Spleen (tissue), 11 donors: ENCODE results near the gene DLEC1. TPM values are rescaled to one million over a fixed set of nuclear protein-coding genes. Genes with fewer than 3 reads are reported as not detected.

Source experiments
- DNase-seq: peaks from one replicate; pipeline ENCODE4 v3.0.0-alpha.2; 2020
- H3K27ac ChIP-seq, 8 donors: fragments of 200-600 bp; sonication (generic) in 7 of 8; 1 replicate in 4 of 8; 2 replicates in 4 of 8; pipeline versions ENCODE4 v1.5.0 to v1.8.0; 2016 to 2021; ENCODE audit warnings: inconsistent platforms in 4 of 8, mild to moderate bottlenecking in 4 of 8, moderate library complexity in 1 of 8
- H3K27me3 ChIP-seq, 7 donors: fragments of 200-600 bp; sonication (generic) in 6 of 7; replicated peaks in 1 of 7; 1 replicate in 4 of 7; 2 replicates in 3 of 7; pipeline versions ENCODE4 v1.5.0 to v1.8.0; 2016 to 2021; ENCODE audit warnings: inconsistent platforms in 3 of 7, mild to moderate bottlenecking in 1 of 7
- H3K36me3 ChIP-seq, 6 donors: fragments of 200-600 bp; sonication (generic) in 5 of 6; 1 replicate in 4 of 6; 2 replicates in 2 of 6; pipeline versions ENCODE4 v1.5.0 to v1.8.0; 2016 to 2021; ENCODE audit warnings: inconsistent platforms in 2 of 6
- H3K4me1 ChIP-seq, 6 donors: fragments of 200-600 bp; sonication (generic) in 5 of 6; 1 replicate in 3 of 6; 2 replicates in 3 of 6; pipeline versions ENCODE4 v1.5.0 to v1.8.0; 2016 to 2021; ENCODE audit warnings: inconsistent platforms in 3 of 6
- H3K4me3 ChIP-seq, 8 donors: fragments of 200-600 bp; sonication (generic) in 7 of 8; 1 replicate in 4 of 8; 2 replicates in 4 of 8; pipeline versions ENCODE4 v1.5.0 to v1.8.0; 2016 to 2021; ENCODE audit warnings: inconsistent platforms in 4 of 8, mild to moderate bottlenecking in 4 of 8, moderate library complexity in 2 of 8
- H3K9me3 ChIP-seq, 8 donors: fragments of 200-600 bp; sonication (generic) in 7 of 8; 1 replicate in 4 of 8; 2 replicates in 4 of 8; pipeline versions ENCODE4 v1.5.0 to v1.8.0; 2016 to 2021; ENCODE audit warnings: inconsistent platforms in 4 of 8
- CTCF ChIP-seq, 11 experiments: fragments of 200-600 bp in 7 of 11; fragments of 450-650 bp in 4 of 11; sonication (generic) in 4 of 11; IDR thresholded peaks in 8 of 11; conservative IDR thresholded peaks in 3 of 11; 1 replicate in 7 of 11; 2 replicates in 4 of 11; pipeline versions ENCODE4 v1.4.0 to v1.8.0; 2016 to 2021; ENCODE audit warnings: antibody characterized with exemption in 11 of 11, inconsistent platforms in 4 of 11, mild to moderate bottlenecking in 1 of 11
- POLR2A ChIP-seq, 3 donors: fragments of 450-650 bp; IDR thresholded peaks; one replicate each; pipeline ENCODE4 v1.5.1; 2017; ENCODE audit warnings: antibody characterized with exemption in 3 of 3, mild to moderate bottlenecking in 1 of 3
- POLR2AphosphoS5 ChIP-seq, 3 donors: sonication (generic); formaldehyde crosslinking; IDR thresholded peaks; one replicate each; pipeline ENCODE4 v1.5.1; 2017; ENCODE audit warnings: antibody characterized with exemption in 3 of 3
- WGBS, 5 donors: extraction: QIAGEN DNeasy Blood & Tissue Kit in 3 of 5; methylation state at CpG; one replicate each; pipeline versions ENCODE4 v1.1.5 to v1.1.7; 2013 to 2018; 5-methylcytosine and 5-hydroxymethylcytosine counted together
- intact Hi-C: fragments of 100-400 bp; cut with DNase I; formaldehyde crosslinking; loops from one replicate; pipeline ENCODE4 v1.15.0; 2023; ENCODE audit warnings: low total_unique reads
- polyA plus RNA-seq, 3 donors: library from polyadenylated mRNA; stranded (reverse); fragments of 200-250 nt; gene quantifications; one replicate each; pipeline ENCODE4 v1.2.1, GENCODE V29; 2013
- small RNA-seq, 4 donors: library from RNA; depleted of rRNA; stranded (forward); fragments of <200 nt; gene quantifications; one replicate each; pipeline ENCODE3, GENCODE V24; 2016
- total RNA-seq, 7 donors: library from RNA; depleted of rRNA in 3 of 7; stranded (reverse); fragments of >200 nt in 3 of 7; fragmentation: NEBNext Ultra II Directional in 4 of 7; extraction: Animal tissue kit (Norgen Biotek cat#: 25700) in 4 of 7; gene quantifications; one replicate each; pipeline versions ENCODE4 v1.1.0 to v1.2.1, GENCODE V29; 2016 to 2021
- donor health status: healthy with polysubstance abuse.
- donor health status: DM: no; HTN: no; CAD: no; lungs with moderate emphysema.
- donor health status: DM: no; HTN: no; CAD: no.
- donor health status: Bipolar disorder and iron deficiency.
- donor health status: healthy.
- donor health status: DM: no; HTN: no; CAD: no.
- donor health status: DM: yes; HTN: yes; CAD: no.

DLEC1 gene
- total and polyA plus RNA-seq, 10 donors = 0.36 to 2.3 (median 0.88) TPM

- WGBS, 5 donors = 52 to 66% (median 60%) methylated on average over 1 of the region's 1 CpG
- Histone ChIP-seq H3K4me3 (no peak overlapping the region), H3K36me3 (no peaks in the 10 kb centered on the region), H3K9me3 (no peaks in the 10 kb centered on the region), H3K27ac (no peak overlapping the region), H3K27me3 (no peaks in the 10 kb centered on the region), H3K4me1 (peaks cover 16 to 87% (median 58%) of the 10 kb centered on the region in 6 donors)
- no peak for DNase-seq
- intact Hi-C loops = no loop called here
- no peak for TF ChIP-seq CTCF (IDR thresholded peaks at IDR 0.05 in 8 of 11, conservative IDR thresholded peaks at IDR 0.05 in 3 of 11)
- no peak for TF ChIP-seq POLR2A (IDR thresholded peaks at IDR 0.05)
- no peak for TF ChIP-seq POLR2AphosphoS5 (IDR thresholded peaks at IDR 0.05)
Observed at GRCh38 chr3:38169027-38169317, 130.0 kb downstream of the DLEC1 start.

- 89 to 96% (median 96%) methylated on average over 4 of the region's 4 CpGs for WGBS, 5 donors
- Histone ChIP-seq H3K27ac (no peak overlapping the region), H3K4me3 (no peak overlapping the region), H3K4me1 (peaks cover 16 to 96% (median 60%) of the 10 kb centered on the region in 6 donors), H3K9me3 (no peaks in the 10 kb centered on the region), H3K27me3 (no peaks in the 10 kb centered on the region), H3K36me3 (no peaks in the 10 kb centered on the region)
- TF ChIP-seq POLR2AphosphoS5 (IDR thresholded peaks at IDR 0.05) (no peak), POLR2A (IDR thresholded peaks at IDR 0.05) (no peak), CTCF (IDR thresholded peaks at IDR 0.05 in 8 of 11, conservative IDR thresholded peaks at IDR 0.05 in 3 of 11) (no peak)
- no peak for DNase-seq
- intact Hi-C loops = no loop called here
Observed at GRCh38 chr3:38170722-38171121, 131.7 kb downstream of the DLEC1 start.

- no peaks in the 10 kb centered on the region for H3K36me3 ChIP-seq
- H3K4me1 ChIP-seq = peaks cover 10 to 95% (median 54%) of the 10 kb centered on the region in 6 donors
- H3K27ac ChIP-seq = no peak overlapping the region
- intact Hi-C loops = no loop called here
- no peak overlapping the region for H3K4me3 ChIP-seq
- H3K9me3 ChIP-seq = no peaks in the 10 kb centered on the region
- DNase-seq = no peak
- no peaks in the 10 kb centered on the region for H3K27me3 ChIP-seq
- 83 to 92% (median 86%) methylated on average over 2 of the region's 2 CpGs for WGBS, 5 donors
- TF ChIP-seq POLR2AphosphoS5 (IDR thresholded peaks at IDR 0.05) (no peak), POLR2A (IDR thresholded peaks at IDR 0.05) (no peak), CTCF (IDR thresholded peaks at IDR 0.05 in 8 of 11, conservative IDR thresholded peaks at IDR 0.05 in 3 of 11) (no peak)
Observed at GRCh38 chr3:38171622-38172021, 132.6 kb downstream of the DLEC1 start.

Small RNAs within 50 kb of the gene (small RNA-seq; reads per million reads assigned to genes)
- gene RF00019 = 0 reads per million in 4 donors

Other genes starting within 250 kb of the DLEC1 start
- gene CTDSPL, start 177.3 kb upstream of the DLEC1 start, total RNA-seq = 10 to 100 TPM; 20.8 to 46.0 (median 31.8) TPM
- 1 to 10 TPM; 3.9 to 8.7 (median 4.6) TPM for gene CTDSPL, start 177.3 kb upstream of the DLEC1 start, polyA plus RNA-seq
- 10 to 100 TPM; 14.4 to 23.4 (median 16.1) TPM for gene VILL, start 48.4 kb upstream of the DLEC1 start, total RNA-seq
- 10 to 100 TPM; 19.2 to 21.5 (median 20.1) TPM for gene VILL, start 48.4 kb upstream of the DLEC1 start, polyA plus RNA-seq
- 10 to 100 TPM; 16.3 to 24.0 (median 20.8) TPM for gene PLCD1, start 9.6 kb upstream of the DLEC1 start, total RNA-seq
- gene PLCD1, start 9.6 kb upstream of the DLEC1 start, polyA plus RNA-seq = 10 to 100 TPM; 11.8 to 13.3 (median 12.7) TPM
- gene ACAA1, start 97.9 kb downstream of the DLEC1 start, total RNA-seq = 100 to 1,000 TPM in 2 of 7 donors, 10 to 100 TPM in 5; 77.5 to 120 (median 88.0) TPM
- 10 to 100 TPM; 68.4 to 79.3 (median 73.9) TPM for gene ACAA1, start 97.9 kb downstream of the DLEC1 start, polyA plus RNA-seq
- 100 to 1,000 TPM in 2 of 7 donors, 10 to 100 TPM in 5; 69.8 to 146 (median 90.9) TPM for gene MYD88, start 99.5 kb downstream of the DLEC1 start, total RNA-seq
- 10 to 100 TPM; 38.8 to 53.3 (median 41.1) TPM for gene MYD88, start 99.5 kb downstream of the DLEC1 start, polyA plus RNA-seq
- gene OXSR1, start 126.3 kb downstream of the DLEC1 start, total RNA-seq = 10 to 100 TPM; 28.6 to 45.0 (median 33.4) TPM
- 10 to 100 TPM in 1 of 3 donors, 1 to 10 TPM in 2; 9.3 to 12.4 (median 9.7) TPM for gene OXSR1, start 126.3 kb downstream of the DLEC1 start, polyA plus RNA-seq
- gene SLC22A13, start 226.6 kb downstream of the DLEC1 start, total RNA-seq = 1 to 10 TPM in 1 of 7 donors, under 1 TPM in 6; 0.30 to 1.6 (median 0.52) TPM
- gene SLC22A13, start 226.6 kb downstream of the DLEC1 start, polyA plus RNA-seq = under 1 TPM in 2 of 3 donors, not detected in 1; 0.05 to 0.22 TPM
- under 1 TPM in 2 of 7 donors, not detected in 5; 0.19 to 0.60 TPM for gene SLC22A14, start 243.1 kb downstream of the DLEC1 start, total RNA-seq
- under 1 TPM in 2 of 3 donors, not detected in 1; 0.04 to 0.17 TPM for gene SLC22A14, start 243.1 kb downstream of the DLEC1 start, polyA plus RNA-seq